Tibial artery (tissue), 4 donors: ENCODE measurements around the gene TCF4.
A peak's percentile ranks its signal among the peaks of the same experiment; 100 is the strongest.

Experiments used
- DNase-seq, 2 donors: peaks; one replicate each; pipeline ENCODE4 v3.0.0-alpha.2; 2019
- H3K27ac ChIP-seq, 2 donors: fragments of 200-600 bp; sonication (generic) in 1 of 2; 1 replicate in 1 of 2; 2 replicates in 1 of 2; pipeline ENCODE4 v1.5.1; 2018 to 2019; ENCODE audit warnings: mild to moderate bottlenecking in 1 of 2
- H3K27me3 ChIP-seq, 2 donors: fragments of 200-600 bp; sonication (generic) in 1 of 2; one replicate each; pipeline versions ENCODE4 v1.5.1 to v1.6.0; 2016 to 2019
- H3K36me3 ChIP-seq, 3 donors: fragments of 200-600 bp; sonication (generic) in 2 of 3; one replicate each; pipeline ENCODE4 v1.5.1; 2016 to 2019; ENCODE audit warnings: mild to moderate bottlenecking in 2 of 3
- H3K4me1 ChIP-seq, 4 donors: fragments of 200-600 bp; sonication (generic) in 2 of 4; 1 replicate in 3 of 4; 2 replicates in 1 of 4; pipeline ENCODE4 v1.5.1; 2016 to 2019
- H3K4me3 ChIP-seq, 2 donors: fragments of 200-600 bp; sonication (generic) in 1 of 2; 1 replicate in 1 of 2; 2 replicates in 1 of 2; pipeline ENCODE4 v1.5.1; 2018 to 2019; ENCODE audit warnings: mild to moderate bottlenecking in 2 of 2
- H3K9me3 ChIP-seq, 3 donors: fragments of 200-600 bp; sonication (generic) in 1 of 3; one replicate each; pipeline ENCODE4 v1.5.1; 2016 to 2019
- CTCF ChIP-seq, 2 experiments: fragments of 200-600 bp in 1 of 2; fragments of 450-650 bp in 1 of 2; IDR thresholded peaks; one replicate each; pipeline ENCODE4 v1.5.1; 2017 to 2019; ENCODE audit warnings: antibody characterized with exemption in 2 of 2, mild to moderate bottlenecking in 1 of 2, moderate library complexity in 1 of 2
- intact Hi-C: fragments of 100-400 bp; cut with DNase I; formaldehyde crosslinking; loops from one replicate; pipeline ENCODE4 v1.15.0; 2023; ENCODE audit warnings: low total_unique reads

TCF4 gene

GRCh38 chr18:55588111-55588869 lies at the start of gene TCF4:
Gene TCF4, minus strand, starts transcription at chr18:55588192. Its CDS starts 1,076 bp downstream, at chr18:55587116.
- Histone ChIP-seq H3K27ac (peak within 1 kb of the TSS; percentile 76 to 80), H3K4me3 (peak within 1 kb of the TSS; percentile 70 to 85), H3K36me3 (no peaks in the 10 kb centered on the region), H3K27me3 (no peaks in the 10 kb centered on the region), H3K4me1 (peaks cover 0 to 14% (median 3%) of the 10 kb centered on the region in 4 donors), H3K9me3 (no peaks in the 10 kb centered on the region)
- intact Hi-C loops: loop anchor here (5.0 kb wide), 3 partner anchors 181 to 346 kb away; no protein-coding TSS in a partner anchor
- peak; percentile 51 to 74 for DNase-seq
- TF ChIP-seq CTCF (IDR thresholded peaks at IDR 0.05): no peak

GRCh38 chr18:55637204-55637603 lies 49.2 kb upstream of the TCF4 start:
- Histone ChIP-seq H3K9me3 (no peaks in the 10 kb centered on the region), H3K4me1 (no peaks in the 10 kb centered on the region), H3K27me3 (no peaks in the 10 kb centered on the region), H3K27ac (no peak overlapping the region), H3K4me3 (no peak overlapping the region), H3K36me3 (no peaks in the 10 kb centered on the region)
- intact Hi-C loops: no loop called here
- no peak for DNase-seq
- TF ChIP-seq CTCF (IDR thresholded peaks at IDR 0.05): no peak

DNA sequence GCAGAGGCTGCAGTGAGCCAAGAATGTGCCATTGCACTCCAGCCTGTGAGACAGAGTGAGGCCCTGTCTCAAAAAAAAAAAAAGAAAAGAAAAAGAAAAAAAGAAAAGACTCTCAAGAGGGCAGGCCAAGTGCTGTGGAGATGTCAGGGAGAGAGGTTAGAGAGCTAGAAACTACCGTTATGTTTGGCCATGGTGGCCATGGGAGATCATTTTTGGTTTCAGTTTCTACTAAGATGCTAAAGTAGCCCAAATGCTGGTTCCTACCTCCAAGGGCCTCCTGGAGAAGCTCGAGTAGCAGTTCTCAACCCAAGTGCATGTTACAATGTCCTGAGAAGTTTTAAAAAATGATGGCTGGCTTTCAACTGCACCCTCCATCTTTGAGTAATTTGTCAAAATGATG lies 47.4 kb upstream of the TCF4 start:
- Histone ChIP-seq H3K4me3 (no peak overlapping the region), H3K4me1 (no peaks in the 10 kb centered on the region), H3K27me3 (no peaks in the 10 kb centered on the region), H3K9me3 (no peaks in the 10 kb centered on the region), H3K27ac (no peak overlapping the region), H3K36me3 (no peaks in the 10 kb centered on the region)
- no peak for TF ChIP-seq CTCF (IDR thresholded peaks at IDR 0.05)
- intact Hi-C loops: no loop called here
- no peak for DNase-seq

DNA sequence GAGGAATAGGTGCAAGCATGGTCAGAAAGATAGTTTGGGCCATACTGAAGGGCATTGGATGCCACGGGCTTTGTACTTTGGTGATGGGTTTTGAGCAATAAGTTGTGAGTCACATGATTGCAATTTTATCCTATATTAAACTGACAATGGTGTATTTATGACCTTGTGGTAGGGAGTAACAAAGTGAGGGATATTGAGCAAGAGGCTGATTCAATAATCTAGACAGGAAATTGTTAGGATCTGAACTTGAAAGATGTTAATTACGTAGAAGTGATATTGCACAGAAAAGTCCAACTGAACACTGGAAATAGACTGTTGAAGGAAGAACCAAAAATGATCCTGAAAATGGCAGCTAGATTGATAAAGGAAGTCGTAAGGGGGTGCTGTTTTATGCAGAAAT lies 46.6 kb upstream of the TCF4 start:
- Histone ChIP-seq H3K9me3 (no peaks in the 10 kb centered on the region), H3K27ac (no peak overlapping the region), H3K36me3 (no peaks in the 10 kb centered on the region), H3K27me3 (no peaks in the 10 kb centered on the region), H3K4me1 (no peaks in the 10 kb centered on the region), H3K4me3 (no peak overlapping the region)
- no peak for DNase-seq
- no peak for TF ChIP-seq CTCF (IDR thresholded peaks at IDR 0.05)
- intact Hi-C loops: no loop called here

DNA sequence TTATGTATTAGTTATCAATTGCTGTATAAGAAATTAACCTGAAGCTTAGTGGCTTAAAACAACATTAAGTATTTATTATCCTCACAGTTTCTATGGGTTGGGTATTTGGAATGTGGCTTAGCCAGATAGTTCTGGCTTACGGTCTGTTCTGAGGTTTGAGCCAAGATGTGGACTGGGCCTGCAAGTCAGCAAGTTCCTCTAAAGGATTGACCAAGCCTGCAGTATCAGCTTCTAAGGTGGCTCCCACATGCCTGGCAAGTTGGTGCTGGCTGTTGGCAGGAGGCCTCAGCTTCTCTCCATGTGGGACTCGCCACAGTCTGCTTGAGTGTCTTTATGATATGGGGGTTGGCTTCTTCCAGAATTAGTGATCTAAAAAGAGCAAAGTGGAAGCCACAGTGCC lies 45.0 kb upstream of the TCF4 start:
- no peak for TF ChIP-seq CTCF (IDR thresholded peaks at IDR 0.05)
- no peak overlapping the region for H3K27ac ChIP-seq
- no peaks in the 10 kb centered on the region for H3K36me3 ChIP-seq
- no peak overlapping the region for H3K4me3 ChIP-seq
- DNase-seq: no peak
- no peaks in the 10 kb centered on the region for H3K27me3 ChIP-seq
- H3K9me3 ChIP-seq: no peaks in the 10 kb centered on the region
- intact Hi-C loops: no loop called here
- no peaks in the 10 kb centered on the region for H3K4me1 ChIP-seq
